GM19395 (cell line): ENCODE measurements around the gene TNIP3.
"Not testable (repeated sequence)": the region's sequence is repeated elsewhere in the genome, so short reads cannot be mapped to it uniquely, and the experiment has no call there.

ENCODE experiments used
- ATAC-seq: cut with Tn5 transposase; IDR thresholded peaks from one replicate; pipeline ENCODE4 v1.9.1; 2021; ENCODE audit warnings: mild to moderate bottlenecking, moderate library complexity; ENCODE audit not compliant: unreplicated experiment

TNIP3 gene, protein sequence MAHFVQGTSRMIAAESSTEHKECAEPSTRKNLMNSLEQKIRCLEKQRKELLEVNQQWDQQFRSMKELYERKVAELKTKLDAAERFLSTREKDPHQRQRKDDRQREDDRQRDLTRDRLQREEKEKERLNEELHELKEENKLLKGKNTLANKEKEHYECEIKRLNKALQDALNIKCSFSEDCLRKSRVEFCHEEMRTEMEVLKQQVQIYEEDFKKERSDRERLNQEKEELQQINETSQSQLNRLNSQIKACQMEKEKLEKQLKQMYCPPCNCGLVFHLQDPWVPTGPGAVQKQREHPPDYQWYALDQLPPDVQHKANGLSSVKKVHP

DNA sequence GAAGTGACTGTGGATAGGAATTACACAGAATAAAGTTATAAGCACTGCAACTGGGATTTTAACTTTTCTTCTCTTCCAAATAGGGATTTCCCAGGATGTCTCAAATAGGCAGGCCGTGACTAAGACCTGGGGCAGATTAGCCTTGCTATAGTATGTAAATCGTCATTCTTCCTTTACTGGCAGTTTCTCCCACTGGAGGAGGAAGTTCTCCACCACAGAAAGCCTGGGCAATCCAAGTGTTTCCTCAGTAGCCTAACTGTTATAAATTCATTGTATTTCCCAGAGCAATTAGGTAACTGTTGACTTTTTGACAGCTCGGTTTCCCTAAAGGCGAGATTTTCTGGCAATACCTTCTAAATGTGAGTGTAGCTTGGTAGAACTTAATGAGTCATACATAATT lies at the start of gene TNIP3:
TNIP3 (minus strand) TSS at position 31 of the 400 bp plus-strand sequence. CDS start 196 bp downstream, outside the sequence.
- ATAC-seq = no peak

DNA sequence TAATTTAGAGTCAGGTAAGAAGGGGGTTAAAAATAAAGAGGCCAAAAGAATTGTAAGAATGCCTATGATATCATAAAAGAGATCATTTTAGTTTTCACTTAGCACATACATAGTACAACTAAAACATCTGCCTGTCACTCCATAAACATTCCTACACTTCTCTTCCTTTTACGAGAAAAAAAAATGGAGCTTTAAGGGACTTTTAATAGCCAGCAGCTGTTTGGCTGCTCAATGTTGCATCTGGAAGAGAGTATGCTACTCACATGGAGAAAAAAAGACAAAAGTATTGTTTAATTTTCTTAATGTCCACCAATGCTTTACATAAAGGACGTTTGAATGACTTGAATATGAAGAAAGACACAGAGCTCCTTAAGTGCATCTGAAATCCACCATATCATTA lies 48.7 kb upstream of the TNIP3 start:
- ATAC-seq = no peak

DNA sequence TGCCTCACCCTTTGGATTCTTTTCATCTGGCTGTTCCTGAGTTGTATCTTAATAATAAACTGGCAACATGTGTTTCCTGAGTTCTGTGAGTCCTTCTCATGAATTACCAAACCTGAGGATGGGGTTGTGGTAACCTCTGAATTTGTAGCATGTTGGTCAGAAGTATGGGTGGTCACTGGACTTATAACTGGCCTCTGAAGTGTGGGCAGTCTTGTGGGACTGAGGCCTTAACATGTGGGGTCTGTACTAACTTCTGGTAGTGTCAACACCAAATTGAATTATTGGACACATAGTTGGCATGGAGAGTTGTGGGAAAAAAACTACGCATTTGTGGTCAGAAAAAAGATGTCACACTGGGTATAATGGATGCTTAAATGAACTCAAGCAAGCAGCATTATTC lies 45.0 kb upstream of the TNIP3 start:
- ATAC-seq = no peak

DNA sequence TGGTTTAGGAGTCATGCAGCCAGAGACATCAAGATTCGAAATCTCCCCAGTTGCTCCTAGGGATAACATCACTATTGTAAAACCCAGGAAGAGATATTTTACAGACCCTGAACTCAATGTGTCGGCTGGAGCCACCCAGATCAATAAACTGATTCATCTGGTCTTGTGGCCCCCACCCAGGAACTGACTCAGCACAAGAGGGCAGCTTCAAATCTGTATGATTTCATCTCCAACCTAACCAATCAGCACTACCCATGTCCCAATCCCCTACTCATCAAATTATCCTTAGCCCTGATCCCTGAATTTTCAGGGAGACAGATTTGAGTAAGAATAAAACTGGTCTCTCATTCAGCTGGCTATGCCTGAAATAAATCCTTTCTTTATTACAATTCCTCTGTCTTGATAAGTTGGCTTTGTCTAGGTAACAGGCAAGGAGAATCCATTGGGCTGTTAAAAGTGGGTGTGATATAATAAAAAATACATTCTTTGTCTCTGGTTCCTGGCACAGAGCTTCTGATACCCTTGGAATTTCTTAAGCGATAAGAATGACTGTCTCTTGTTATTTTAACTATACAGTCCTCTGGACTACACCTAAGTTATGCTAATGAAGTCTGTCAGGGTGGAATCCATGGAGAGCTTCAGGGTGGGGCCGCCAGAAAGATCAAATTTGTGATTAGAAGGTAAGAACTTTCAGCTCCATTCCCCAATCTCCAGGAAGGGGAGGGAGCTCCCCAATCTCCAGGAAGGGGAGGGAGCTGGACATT lies 44.3 kb upstream of the TNIP3 start:
- no peak for ATAC-seq

- ATAC-seq = not testable (repeated sequence)
Measured at GRCh38 chr4:121205777-121206176, 41.7 kb upstream of the TNIP3 start.

DNA sequence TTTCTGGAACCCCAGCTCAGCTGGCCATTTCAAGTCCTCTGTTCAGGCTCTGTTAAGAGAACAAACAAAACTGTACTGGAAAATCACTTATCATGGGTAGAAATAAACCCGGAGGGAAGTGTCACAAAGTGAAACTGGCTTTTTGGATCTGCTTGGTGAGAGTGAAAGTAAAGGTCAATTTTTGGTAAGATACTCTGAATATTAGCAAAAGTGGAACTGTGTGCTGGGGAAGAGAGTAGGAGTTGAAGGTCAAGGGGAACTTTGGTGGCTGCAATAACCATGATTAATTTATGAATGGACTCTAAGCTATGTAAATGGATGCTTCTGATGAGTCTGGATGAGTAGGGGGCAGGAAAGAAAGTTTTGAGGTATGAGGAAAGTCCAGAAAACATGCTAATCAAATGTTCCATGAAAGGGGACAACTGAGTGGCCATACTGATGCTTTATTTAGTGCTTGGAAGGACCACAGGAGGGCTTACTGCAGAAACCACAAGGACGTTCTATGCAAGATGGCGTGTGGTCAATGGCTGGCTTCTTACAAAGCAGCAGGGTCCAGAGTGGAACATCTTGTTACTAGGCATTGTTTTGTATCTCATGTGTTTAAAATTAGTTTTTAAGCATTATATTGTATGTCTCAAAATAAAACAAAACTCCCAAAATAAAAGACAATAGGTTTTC lies 36.8 kb upstream of the TNIP3 start:
- ATAC-seq = peak; percentile 85

- peak; percentile 80 for ATAC-seq
Measured at GRCh38 chr4:121199742-121200561, 35.8 kb upstream of the TNIP3 start.

- ATAC-seq = no peak
Measured at GRCh38 chr4:121198251-121198650, 34.1 kb upstream of the TNIP3 start.

GRCh38 chr4:121195649-121196048 lies 31.5 kb upstream of the TNIP3 start:
- ATAC-seq = no peak

DNA sequence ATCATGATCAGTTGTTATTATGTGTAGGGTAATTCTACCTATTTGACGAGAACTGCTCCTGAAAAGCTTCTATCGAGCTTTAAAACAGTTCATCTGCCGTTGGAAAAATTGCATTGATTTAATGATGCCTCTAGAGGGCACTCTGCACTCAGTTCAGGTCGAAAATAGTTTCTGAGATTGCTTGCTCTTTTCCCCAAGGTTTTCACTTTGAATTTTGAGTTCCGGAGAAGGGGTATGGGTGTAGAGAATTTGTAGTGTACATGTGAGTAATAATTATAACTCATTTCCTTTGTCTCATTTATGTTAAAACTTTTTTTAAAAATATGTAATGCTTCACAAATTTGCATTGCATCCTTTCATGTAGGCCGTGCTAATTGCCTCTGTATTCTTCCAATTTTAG lies 28.4 kb upstream of the TNIP3 start:
- peak; percentile 50 for ATAC-seq

DNA sequence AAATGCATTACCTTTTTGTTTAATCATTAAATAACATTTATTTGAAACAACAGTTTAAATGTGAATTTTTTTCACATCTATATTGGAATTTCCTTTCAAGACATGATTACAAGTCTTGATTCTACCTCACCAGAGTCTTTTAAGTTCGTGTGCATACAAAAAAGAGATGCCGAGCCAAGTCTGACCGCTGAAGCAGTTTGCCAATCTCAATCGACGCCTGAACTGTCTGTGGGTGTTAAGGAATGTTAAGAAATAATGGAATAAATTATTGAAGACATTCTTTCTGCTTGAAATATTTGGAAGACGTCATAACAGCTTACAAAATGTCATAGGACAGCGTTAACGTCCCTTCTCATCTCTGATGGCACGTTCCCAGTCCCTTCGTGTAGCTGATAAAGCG lies 27.9 kb upstream of the TNIP3 start:
- ATAC-seq = no peak

DNA sequence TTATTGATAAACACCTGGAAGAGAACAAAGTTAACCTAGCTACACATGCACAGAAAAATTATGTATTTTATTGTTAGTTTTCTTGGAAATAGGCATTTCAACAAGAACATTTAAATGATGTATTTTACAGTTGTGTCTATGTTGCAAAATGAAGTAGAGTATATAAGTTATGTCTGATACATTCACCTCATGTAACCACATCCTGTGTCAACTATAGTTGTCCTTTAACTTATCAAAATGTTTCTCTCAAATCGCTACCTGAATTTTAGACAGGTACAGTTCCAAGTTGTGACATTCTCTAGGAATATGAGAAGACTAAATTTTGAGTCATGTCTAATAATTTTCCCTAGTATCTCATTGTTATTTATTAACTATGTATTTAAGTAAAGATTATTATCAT lies 27.2 kb upstream of the TNIP3 start:
- ATAC-seq = no peak

DNA sequence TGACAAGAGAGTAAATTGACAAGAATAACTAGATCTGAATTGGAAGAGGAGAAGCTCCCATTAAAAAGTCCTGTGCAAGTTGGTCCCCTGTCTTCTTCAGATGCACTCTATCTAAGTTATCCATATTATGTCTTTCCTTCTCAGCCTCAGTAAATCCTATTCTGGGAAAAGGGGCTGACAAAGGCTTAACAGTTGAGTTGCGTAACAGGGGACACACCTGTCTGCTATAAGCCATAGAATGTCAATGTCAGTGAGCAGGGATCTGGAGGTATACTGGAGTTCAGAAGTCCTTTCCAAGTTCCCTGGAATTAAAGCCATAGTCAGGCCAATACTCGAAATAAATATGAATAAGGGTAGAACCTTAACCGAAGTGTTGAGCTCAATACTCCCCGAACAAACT lies 26.3 kb upstream of the TNIP3 start:
- no peak for ATAC-seq

DNA sequence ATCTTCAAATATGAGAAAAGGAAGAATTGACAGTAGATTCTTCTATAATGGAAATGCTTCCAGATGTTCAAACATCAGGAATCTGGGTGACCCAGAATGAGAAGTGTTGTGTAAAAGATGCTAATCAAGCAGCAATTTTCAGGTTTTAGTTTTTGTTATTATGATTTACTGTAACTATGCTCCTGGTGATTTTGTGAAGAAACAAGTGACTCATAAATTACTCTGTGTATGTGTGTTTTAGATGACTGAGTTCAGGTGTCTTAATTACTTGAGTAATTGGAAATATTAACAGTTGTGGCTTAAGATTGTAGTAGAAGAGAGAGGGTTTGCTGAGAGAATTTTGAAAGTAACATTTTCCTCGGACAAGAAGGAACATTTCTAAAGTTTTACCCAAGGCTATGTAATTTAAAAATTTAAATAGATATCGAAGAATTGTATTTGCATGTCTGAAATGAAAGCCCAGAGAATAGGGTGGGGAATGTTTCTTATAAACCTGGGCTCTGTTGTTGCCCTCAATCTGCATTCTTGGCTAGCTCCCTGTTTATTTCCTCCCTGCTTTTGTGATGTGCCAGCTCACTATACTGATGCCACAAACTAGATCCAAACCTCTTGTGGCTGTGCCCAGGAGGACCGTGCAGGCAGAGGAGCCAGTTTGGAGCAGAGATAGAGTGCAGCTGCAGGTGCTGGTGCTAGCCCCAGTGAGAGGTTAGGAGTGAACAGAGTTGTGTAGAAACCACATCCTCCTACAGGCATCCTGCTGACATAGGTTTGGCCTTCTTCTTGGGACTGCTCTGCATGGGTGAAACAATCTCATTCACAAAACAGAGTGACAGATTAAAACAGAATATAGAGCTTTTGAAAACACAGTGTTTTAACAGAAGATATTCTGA lies 25.4 kb upstream of the TNIP3 start:
- peak; percentile 91 for ATAC-seq

DNA sequence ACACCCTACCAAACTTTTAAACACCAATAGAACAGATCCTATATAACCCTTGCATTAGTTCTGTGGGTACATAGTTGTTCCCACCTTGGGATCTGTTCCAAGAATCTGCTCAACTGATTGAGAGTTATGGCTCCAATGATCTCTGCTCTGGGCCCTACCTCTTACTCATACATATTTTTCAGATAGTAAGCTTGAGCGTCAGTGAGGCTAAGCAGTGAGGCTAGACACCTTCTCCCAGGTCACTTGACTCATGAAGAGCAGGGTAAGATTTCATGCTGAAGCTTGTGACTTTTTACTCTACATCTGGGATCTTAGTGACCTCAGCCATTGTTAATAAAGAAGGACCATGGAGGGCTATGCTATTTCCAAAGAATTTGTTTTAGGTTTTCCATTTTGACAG lies 23.1 kb upstream of the TNIP3 start:
- ATAC-seq = no peak

- no peak for ATAC-seq
Measured at GRCh38 chr4:121185960-121186359, 21.8 kb upstream of the TNIP3 start.

DNA sequence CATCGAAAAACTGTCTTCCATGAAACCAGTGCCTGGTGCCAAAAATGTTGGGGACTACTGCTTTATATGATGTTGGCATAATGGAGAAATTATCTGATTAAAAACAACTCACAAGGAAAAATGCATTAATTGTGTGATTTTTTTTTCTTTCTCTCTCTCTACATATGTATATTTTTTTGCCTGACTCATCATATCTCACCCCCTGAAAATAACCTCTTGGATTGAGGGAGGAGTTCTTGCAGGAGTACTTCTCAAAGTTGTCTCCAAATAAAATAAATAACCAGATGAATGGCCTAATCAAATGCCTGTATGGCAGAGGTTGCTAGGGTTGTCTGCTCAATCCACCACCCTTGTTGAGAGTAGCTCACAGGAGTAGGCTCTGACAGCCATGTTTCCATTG lies 19.9 kb upstream of the TNIP3 start:
- no peak for ATAC-seq

GRCh38 chr4:121183361-121183760 lies 19.2 kb upstream of the TNIP3 start:
- no peak for ATAC-seq

- no peak for ATAC-seq
Measured at GRCh38 chr4:121182296-121182695, 18.2 kb upstream of the TNIP3 start.

- no peak for ATAC-seq
Measured at GRCh38 chr4:121181493-121181892, 17.4 kb upstream of the TNIP3 start.
